Measurements from ENCODE around the gene MYCBP2. TPM values are rescaled to one million over a fixed set of nuclear protein-coding genes. Genes with fewer than 3 reads are reported as not detected.

The MYCBP2 gene
- total and polyA plus RNA-seq, 2 experiments from 2014 or later: 23.3 to 63.3 TPM

DNA sequence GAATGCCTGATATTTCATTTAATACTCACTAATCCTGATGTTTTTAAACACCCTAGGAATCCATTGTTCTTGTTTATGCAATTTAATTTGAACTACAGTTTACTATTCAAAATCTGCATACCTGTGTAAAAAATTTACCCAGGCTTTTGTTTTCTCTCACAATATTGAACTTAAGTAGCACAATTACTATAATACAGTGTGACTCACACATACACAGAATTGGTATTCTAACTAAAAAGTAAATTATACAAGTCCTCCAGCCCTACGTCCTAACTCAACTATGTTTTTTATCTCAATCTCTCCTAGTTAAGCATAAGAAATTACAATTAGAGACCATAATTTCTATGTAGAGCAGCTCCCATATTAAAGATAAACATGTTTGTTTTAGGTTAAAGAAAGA, 41.8 kb downstream of the MYCBP2 start:
- no peak overlapping the region for H3K27ac ChIP-seq
- H3K9me3 ChIP-seq (ENCODE audit: low read depth): no peaks in the 10 kb centered on the region
- no peaks in the 10 kb centered on the region for H4K20me1 ChIP-seq (ENCODE audit: insufficient read depth, poor library complexity, severe bottlenecking)
- H3K4me2 ChIP-seq: no peak overlapping the region
- H3K4me1 ChIP-seq (ENCODE audit: insufficient read depth): no peaks in the 10 kb centered on the region
- DNase-seq (ENCODE audit: low spot score): no peak
- no peak overlapping the region for H2AFZ ChIP-seq
- H3K36me3 ChIP-seq (replicated peaks; ENCODE audit: insufficient read depth, low read depth): no peaks in the 10 kb centered on the region
- TF ChIP-seq EZH2phosphoT487 (IDR thresholded peaks at IDR 0.05; ENCODE audit: low read depth, severe bottlenecking, unreplicated experiment): no peak
- TF ChIP-seq, protein P1, sequence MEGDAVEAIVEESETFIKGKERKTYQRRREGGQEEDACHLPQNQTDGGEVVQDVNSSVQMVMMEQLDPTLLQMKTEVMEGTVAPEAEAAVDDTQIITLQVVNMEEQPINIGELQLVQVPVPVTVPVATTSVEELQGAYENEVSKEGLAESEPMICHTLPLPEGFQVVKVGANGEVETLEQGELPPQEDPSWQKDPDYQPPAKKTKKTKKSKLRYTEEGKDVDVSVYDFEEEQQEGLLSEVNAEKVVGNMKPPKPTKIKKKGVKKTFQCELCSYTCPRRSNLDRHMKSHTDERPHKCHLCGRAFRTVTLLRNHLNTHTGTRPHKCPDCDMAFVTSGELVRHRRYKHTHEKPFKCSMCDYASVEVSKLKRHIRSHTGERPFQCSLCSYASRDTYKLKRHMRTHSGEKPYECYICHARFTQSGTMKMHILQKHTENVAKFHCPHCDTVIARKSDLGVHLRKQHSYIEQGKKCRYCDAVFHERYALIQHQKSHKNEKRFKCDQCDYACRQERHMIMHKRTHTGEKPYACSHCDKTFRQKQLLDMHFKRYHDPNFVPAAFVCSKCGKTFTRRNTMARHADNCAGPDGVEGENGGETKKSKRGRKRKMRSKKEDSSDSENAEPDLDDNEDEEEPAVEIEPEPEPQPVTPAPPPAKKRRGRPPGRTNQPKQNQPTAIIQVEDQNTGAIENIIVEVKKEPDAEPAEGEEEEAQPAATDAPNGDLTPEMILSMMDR (IDR thresholded peaks at IDR 0.05; ENCODE audit: poor library complexity): no peak
- TF ChIP-seq EZH2 (IDR thresholded peaks at IDR 0.05; ENCODE audit: borderline replicate concordance): no peak
- no peak overlapping the region for H3K4me3 ChIP-seq
- no peaks in the 10 kb centered on the region for H3K9me2 ChIP-seq (replicated peaks; ENCODE audit: insufficient read depth)
- H3K27me3 ChIP-seq: no peaks in the 10 kb centered on the region
- H3K79me2 ChIP-seq: no peaks in the 10 kb centered on the region
- WGBS (ENCODE audit: low lambda C conversion rate, missing lambda C conversion rate): 72% methylated on average over 1 of the region's 1 CpG

DNA sequence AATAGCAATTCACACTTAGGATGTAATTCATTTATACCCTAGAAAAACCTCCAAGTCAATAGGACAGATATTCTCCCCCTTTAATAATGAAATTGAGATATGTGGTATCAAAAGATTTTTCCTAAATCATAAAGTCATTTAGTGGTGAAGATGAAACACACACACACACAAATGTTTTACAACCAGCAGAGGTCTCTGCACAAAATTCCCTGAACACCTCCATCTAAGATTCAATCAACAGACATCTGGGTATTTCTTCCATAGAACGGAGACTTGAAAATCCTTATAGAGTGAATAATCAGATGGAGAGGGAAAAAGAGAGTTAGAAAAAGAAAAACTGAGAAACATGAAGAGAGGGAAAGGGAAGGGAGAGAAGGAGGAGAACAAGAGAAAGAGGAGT, 52.8 kb downstream of the MYCBP2 start:
- Histone ChIP-seq H3K36me3 (replicated peaks; ENCODE audit: insufficient read depth, low read depth) (no peaks in the 10 kb centered on the region), H3K4me3 (no peak overlapping the region), H3K4me1 (ENCODE audit: insufficient read depth) (no peaks in the 10 kb centered on the region), H3K79me2 (no peaks in the 10 kb centered on the region), H3K9me3 (ENCODE audit: low read depth) (no peaks in the 10 kb centered on the region), H2AFZ (no peak overlapping the region), H4K20me1 (ENCODE audit: insufficient read depth, poor library complexity, severe bottlenecking) (no peaks in the 10 kb centered on the region), H3K9me2 (replicated peaks; ENCODE audit: insufficient read depth) (no peaks in the 10 kb centered on the region), H3K27ac (no peak overlapping the region), H3K27me3 (no peaks in the 10 kb centered on the region), H3K4me2 (no peak overlapping the region)
- DNase-seq (ENCODE audit: low spot score): no peak
- WGBS (ENCODE audit: low lambda C conversion rate, missing lambda C conversion rate): 86% methylated on average over 1 of the region's 1 CpG
- no peak for TF ChIP-seq EZH2 (IDR thresholded peaks at IDR 0.05; ENCODE audit: borderline replicate concordance)
- TF ChIP-seq, protein P1 (IDR thresholded peaks at IDR 0.05; ENCODE audit: poor library complexity): no peak
- no peak for TF ChIP-seq EZH2phosphoT487 (IDR thresholded peaks at IDR 0.05; ENCODE audit: low read depth, severe bottlenecking, unreplicated experiment)

DNA sequence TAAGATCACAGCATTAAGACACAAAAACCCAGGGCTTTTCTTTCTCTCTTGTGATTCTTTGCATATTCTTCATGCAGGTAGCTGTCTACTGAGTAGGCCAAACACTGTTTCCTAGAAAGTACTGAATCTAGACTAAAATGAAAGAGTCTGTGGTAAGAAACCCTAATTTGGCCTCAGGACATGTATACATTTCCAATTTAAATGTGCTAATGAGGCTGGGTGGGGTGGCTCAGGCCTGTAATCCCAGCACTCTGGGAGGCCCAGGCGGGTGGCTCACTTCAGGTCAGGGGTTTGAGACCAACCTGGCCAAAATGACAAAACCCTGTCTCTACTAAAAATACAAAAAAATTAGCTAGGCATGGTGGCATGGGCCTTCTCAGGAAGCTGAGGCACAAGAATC, 57.8 kb downstream of the MYCBP2 start:
- no peak for DNase-seq (ENCODE audit: low spot score)
- Histone ChIP-seq H4K20me1 (ENCODE audit: insufficient read depth, poor library complexity, severe bottlenecking) (no peaks in the 10 kb centered on the region), H3K4me2 (no peak overlapping the region), H3K27ac (no peak overlapping the region), H3K79me2 (no peaks in the 10 kb centered on the region), H2AFZ (no peak overlapping the region), H3K27me3 (no peaks in the 10 kb centered on the region), H3K36me3 (replicated peaks; ENCODE audit: insufficient read depth, low read depth) (no peaks in the 10 kb centered on the region), H3K4me3 (no peak overlapping the region), H3K9me2 (replicated peaks; ENCODE audit: insufficient read depth) (no peaks in the 10 kb centered on the region), H3K4me1 (ENCODE audit: insufficient read depth) (no peaks in the 10 kb centered on the region), H3K9me3 (ENCODE audit: low read depth) (no peaks in the 10 kb centered on the region)
- TF ChIP-seq EZH2phosphoT487 (IDR thresholded peaks at IDR 0.05; ENCODE audit: low read depth, severe bottlenecking, unreplicated experiment) (no peak), EZH2 (IDR thresholded peaks at IDR 0.05; ENCODE audit: borderline replicate concordance) (no peak)
- TF ChIP-seq, protein P1 (IDR thresholded peaks at IDR 0.05; ENCODE audit: poor library complexity): no peak
- WGBS (ENCODE audit: low lambda C conversion rate, missing lambda C conversion rate): 100% methylated on average over 1 of the region's 1 CpG

DNA sequence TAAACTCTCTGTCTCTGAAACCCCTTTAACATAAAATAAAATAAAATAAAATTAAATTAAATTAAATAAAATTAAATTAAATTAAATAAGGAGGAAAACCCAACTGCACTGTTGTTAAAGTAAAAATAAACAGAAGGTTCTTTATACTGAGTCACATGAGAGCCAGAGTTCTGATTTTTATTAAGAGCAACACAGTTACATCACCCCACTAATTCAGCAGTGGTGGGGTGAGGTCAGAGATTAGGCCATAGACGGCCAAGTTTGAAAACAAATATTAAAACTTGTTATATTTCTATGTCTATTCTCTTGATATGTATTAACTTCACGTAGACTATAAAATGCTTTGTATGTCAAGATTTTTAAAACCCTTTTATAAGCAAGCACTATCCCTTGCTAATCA, 59.5 kb downstream of the MYCBP2 start:
- no peaks in the 10 kb centered on the region for H3K9me2 ChIP-seq (replicated peaks; ENCODE audit: insufficient read depth)
- no peaks in the 10 kb centered on the region for H3K4me1 ChIP-seq (ENCODE audit: insufficient read depth)
- H3K4me3 ChIP-seq: no peak overlapping the region
- no peaks in the 10 kb centered on the region for H3K36me3 ChIP-seq (replicated peaks; ENCODE audit: insufficient read depth, low read depth)
- no peak for DNase-seq (ENCODE audit: low spot score)
- WGBS (ENCODE audit: low lambda C conversion rate, missing lambda C conversion rate): 89% methylated on average over 2 of the region's 2 CpGs
- H4K20me1 ChIP-seq (ENCODE audit: insufficient read depth, poor library complexity, severe bottlenecking): no peaks in the 10 kb centered on the region
- no peak overlapping the region for H3K4me2 ChIP-seq
- TF ChIP-seq, protein P1 (IDR thresholded peaks at IDR 0.05; ENCODE audit: poor library complexity): no peak
- no peak for TF ChIP-seq EZH2 (IDR thresholded peaks at IDR 0.05; ENCODE audit: borderline replicate concordance)
- no peak for TF ChIP-seq EZH2phosphoT487 (IDR thresholded peaks at IDR 0.05; ENCODE audit: low read depth, severe bottlenecking, unreplicated experiment)
- H3K27me3 ChIP-seq: no peaks in the 10 kb centered on the region
- no peaks in the 10 kb centered on the region for H3K9me3 ChIP-seq (ENCODE audit: low read depth)
- H2AFZ ChIP-seq: no peak overlapping the region
- H3K27ac ChIP-seq: no peak overlapping the region
- H3K79me2 ChIP-seq: no peaks in the 10 kb centered on the region

Measured in hepatocyte (in vitro differentiated cells).